CD8-positive, alpha-beta memory T cell (primary cell): ENCODE data around the gene UBE3B. TPM values are rescaled to one million over a fixed set of nuclear protein-coding genes. Genes with fewer than 3 reads are reported as not detected.
"Not testable (repeated sequence)": the region's sequence is repeated elsewhere in the genome, so short reads cannot be mapped to it uniquely, and the experiment has no call there.

ENCODE experiments used
- CTCF ChIA-PET: fragments of 350-600 bp; sonication (Branson Sonifier 250); formaldehyde crosslinking; loops from one replicate; lab custom pipeline; 2021; ENCODE audit warnings: antibody characterized with exemption; lab: Charles Lee
- POLR2A ChIA-PET: fragments of 350-600 bp; sonication (Branson Sonifier 250); formaldehyde crosslinking; loops from one replicate; lab custom pipeline; 2021; ENCODE audit warnings: antibody characterized with exemption; lab: Charles Lee
- DNase-seq, 5 donors: peaks; one replicate each; pipeline versions ENCODE4 v3.0.0 to v3.0.0-alpha.2; 2020 to 2022; ENCODE audit warnings: mixed read lengths in 1 of 5
- H3K27ac ChIP-seq: one replicate; pipeline ENCODE4 v1.7.0; 2013; ENCODE audit warnings: low read depth, mild to moderate bottlenecking, low read length, moderate library complexity
- H3K27me3 ChIP-seq: 2 replicates; pipeline ENCODE4 v1.7.0; 2013; ENCODE audit warnings: low read length, mild to moderate bottlenecking; ENCODE audit not compliant: insufficient read depth, poor library complexity, severe bottlenecking
- H3K36me3 ChIP-seq: 2 replicates; pipeline ENCODE4 v1.7.0; 2013; ENCODE audit warnings: mild to moderate bottlenecking, low read length, moderate library complexity; ENCODE audit not compliant: insufficient read depth
- H3K4me1 ChIP-seq: 2 replicates; pipeline ENCODE4 v1.7.0; 2013; ENCODE audit warnings: mild to moderate bottlenecking, low read length, moderate library complexity; ENCODE audit not compliant: insufficient read depth
- H3K4me3 ChIP-seq: 2 replicates; pipeline ENCODE4 v1.7.0; 2013; ENCODE audit warnings: mild to moderate bottlenecking, low read length
- H3K9me3 ChIP-seq: 2 replicates; pipeline ENCODE4 v1.7.0; 2013; ENCODE audit warnings: mild to moderate bottlenecking, low read length
- H3K27ac Mint-ChIP-seq, 8 donors: one replicate each; pipeline ENCODE4 v1.8.0; 2020 to 2021; ENCODE audit warnings: mixed read lengths in 8 of 8, mild to moderate bottlenecking in 6 of 8, inconsistent platforms in 3 of 8, moderate library complexity in 3 of 8
- H3K27me3 Mint-ChIP-seq, 2 donors: one replicate each; pipeline ENCODE4 v1.8.0; 2020 to 2021; ENCODE audit warnings: mixed read lengths in 2 of 2, mild to moderate bottlenecking in 1 of 2, moderate library complexity in 1 of 2
- H3K36me3 Mint-ChIP-seq, 3 donors: one replicate each; pipeline ENCODE4 v1.8.0; 2020 to 2021; ENCODE audit warnings: mixed read lengths in 3 of 3, inconsistent platforms in 1 of 3, mild to moderate bottlenecking in 1 of 3
- H3K4me1 Mint-ChIP-seq, 3 donors: one replicate each; pipeline ENCODE4 v1.8.0; 2020 to 2021; ENCODE audit warnings: mixed read lengths in 3 of 3, inconsistent platforms in 1 of 3, mild to moderate bottlenecking in 1 of 3
- H3K4me3 Mint-ChIP-seq, 7 donors: one replicate each; pipeline ENCODE4 v1.8.0; 2020 to 2021; ENCODE audit warnings: mixed read lengths in 7 of 7, mild to moderate bottlenecking in 6 of 7, moderate library complexity in 4 of 7, inconsistent platforms in 2 of 7
- H3K9me3 Mint-ChIP-seq, 5 donors: one replicate each; pipeline ENCODE4 v1.8.0; 2020 to 2022; ENCODE audit warnings: mixed read lengths in 5 of 5, mild to moderate bottlenecking in 3 of 5, moderate library complexity in 2 of 5, inconsistent platforms in 1 of 5
- polyA plus RNA-seq: library from polyadenylated mRNA; unstranded; fragments of 300-500 nt; fragmentation: Illumina TruSeq; gene quantifications from one replicate; pipeline ENCODE4 v1.2.3, GENCODE V29; 2021
- total RNA-seq, 2 experiments: library from RNA; stranded (reverse); gene quantifications; one replicate each; pipeline ENCODE4 v1.2.3, GENCODE V29; 2021

The UBE3B gene
- total and polyA plus RNA-seq, 3 experiments from 2014 or later, result 20.8 to 40.2 (median 38.3) TPM

GRCh38 chr12:109469517-109469916 is 7.9 kb upstream of the UBE3B start:
- Mint-ChIP-seq H3K4me1 (peaks cover 30 to 60% (median 40%) of the 10 kb centered on the region in 3 donors), H3K36me3 (peaks cover 0 to 59% (median 7%) of the 10 kb centered on the region in 3 donors), H3K27ac (peak overlapping the region in 1 of 8 donors; percentile 60), H3K9me3 (no peaks in the 10 kb centered on the region), H3K4me3 (no peak overlapping the region), H3K27me3 (no peaks in the 10 kb centered on the region)
- Histone ChIP-seq H3K36me3 (peaks cover 18% of the 10 kb centered on the region), H3K9me3 (no peaks in the 10 kb centered on the region), H3K4me1 (no peaks in the 10 kb centered on the region), H3K4me3 (no peak overlapping the region), H3K27me3 (no peaks in the 10 kb centered on the region), H3K27ac (no peak overlapping the region)
- DNase-seq, result no peak
- POLR2A ChIA-PET, result no interaction called here
- CTCF ChIA-PET, result no interaction called here

GRCh38 chr12:109473006-109473405 is 4.4 kb upstream of the UBE3B start:
- POLR2A ChIA-PET, result no interaction called here
- H3K27me3 Mint-ChIP-seq, result no peaks in the 10 kb centered on the region
- CTCF ChIA-PET, result no interaction called here

GRCh38 chr12:109473526-109474270 is 3.7 kb upstream of the UBE3B start:
- POLR2A ChIA-PET, H3K4me3 ChIP-seq, H3K9me3 Mint-ChIP-seq, H3K27me3 ChIP-seq, DNase-seq, CTCF ChIA-PET, H3K27ac ChIP-seq, H3K27ac Mint-ChIP-seq, H3K27me3 Mint-ChIP-seq, H3K9me3 ChIP-seq, H3K36me3 ChIP-seq: not testable (repeated sequence)
- peaks cover 47 to 74% (median 54%) of the 10 kb centered on the region in 3 donors for H3K4me1 Mint-ChIP-seq
- H3K4me1 ChIP-seq, result peaks cover 22% of the 10 kb centered on the region
- peak overlapping the region in 1 of 7 donors; percentile 93 for H3K4me3 Mint-ChIP-seq
- H3K36me3 Mint-ChIP-seq, result peaks cover 0 to 31% (median 2%) of the 10 kb centered on the region in 3 donors

More at GRCh38 chr12:109473006-109473405, 4.4 kb upstream of the UBE3B start:
- no peaks in the 10 kb centered on the region for H3K9me3 Mint-ChIP-seq
- H3K4me1 Mint-ChIP-seq, result peaks cover 44 to 69% (median 51%) of the 10 kb centered on the region in 3 donors
- H3K9me3 ChIP-seq, result no peaks in the 10 kb centered on the region
- peak overlapping the region in 1 of 8 donors; percentile 11 for H3K27ac Mint-ChIP-seq
- no peaks in the 10 kb centered on the region for H3K27me3 ChIP-seq
- no peak overlapping the region for H3K4me3 Mint-ChIP-seq
- no peak overlapping the region for H3K4me3 ChIP-seq
- peaks cover 10% of the 10 kb centered on the region for H3K36me3 ChIP-seq
- H3K27ac ChIP-seq, result no peak overlapping the region
- H3K4me1 ChIP-seq, result peaks cover 15% of the 10 kb centered on the region
- DNase-seq, result no peak
- H3K36me3 Mint-ChIP-seq, result peaks cover 0 to 37% (median 4%) of the 10 kb centered on the region in 3 donors

- Mint-ChIP-seq H3K36me3 (peaks cover 0 to 21% (median 0%) of the 10 kb centered on the region in 3 donors), H3K27ac (peak overlapping the region in 3 of 8 donors; percentile 60 to 95 (median 74)), H3K27me3 (no peaks in the 10 kb centered on the region), H3K9me3 (no peaks in the 10 kb centered on the region), H3K4me1 (peaks cover 52 to 78% (median 62%) of the 10 kb centered on the region in 3 donors), H3K4me3 (peak overlapping the region in 4 of 7 donors; percentile 28 to 99 (median 82))
- Histone ChIP-seq H3K27ac (no peak overlapping the region), H3K27me3 (no peaks in the 10 kb centered on the region), H3K4me1 (peaks cover 30% of the 10 kb centered on the region), H3K4me3 (no peak overlapping the region), H3K36me3 (peaks cover 4% of the 10 kb centered on the region), H3K9me3 (no peaks in the 10 kb centered on the region)
- CTCF ChIA-PET, result interaction anchor here (1.3 kb wide), 1 partner anchor 12 kb away, joined by 3 read pairs; no protein-coding TSS in a partner anchor
- no peak for DNase-seq
- POLR2A ChIA-PET, result no interaction called here
These were observed 2.3 kb upstream of the UBE3B start for GRCh38 chr12:109475121-109475520.

GRCh38 chr12:109475993-109476806 is 1.2 kb upstream of the UBE3B start:
- Histone ChIP-seq H3K36me3 (peaks cover 4% of the 10 kb centered on the region), H3K4me1 (peaks cover 30% of the 10 kb centered on the region), H3K27ac (peak overlapping the region; percentile 92), H3K4me3 (peak overlapping the region; percentile 98), H3K27me3 (no peaks in the 10 kb centered on the region), H3K9me3 (no peaks in the 10 kb centered on the region)
- H3K4me1 Mint-ChIP-seq, result peaks cover 46 to 73% (median 51%) of the 10 kb centered on the region in 3 donors
- ChIA-PET POLR2A (interaction anchor here (1.8 kb wide), 1 partner anchor 238 kb away, joined by 5 read pairs; the partner anchor contains the start of gene FAM222A), CTCF (interaction anchor here (1.3 kb wide), 1 partner anchor 13 kb away, joined by 3 read pairs; no protein-coding TSS in a partner anchor)
- peaks cover 0 to 11% (median 0%) of the 10 kb centered on the region in 3 donors for H3K36me3 Mint-ChIP-seq
- DNase-seq, result no peak
- no peaks in the 10 kb centered on the region for H3K27me3 Mint-ChIP-seq
- peak overlapping the region; percentile 95 to 99 (median 98) for H3K27ac Mint-ChIP-seq
- peak overlapping the region; percentile 93 to 99 (median 97) for H3K4me3 Mint-ChIP-seq
- no peaks in the 10 kb centered on the region for H3K9me3 Mint-ChIP-seq

GRCh38 chr12:109476807-109477184 is 638 bp upstream of the UBE3B start:
- H3K4me3 ChIP-seq, result peak overlapping the region; percentile 98
- no peak for DNase-seq
- peaks cover 30% of the 10 kb centered on the region for H3K4me1 ChIP-seq
- H3K36me3 Mint-ChIP-seq, result peaks cover 0 to 13% (median 0%) of the 10 kb centered on the region in 3 donors
- CTCF ChIA-PET, result interaction anchor here (1.6 kb wide), 1 partner anchor 44 kb away, joined by 5 read pairs; no protein-coding TSS in a partner anchor
- no peaks in the 10 kb centered on the region for H3K9me3 ChIP-seq
- no peaks in the 10 kb centered on the region for H3K27me3 Mint-ChIP-seq
- H3K36me3 ChIP-seq, result peaks cover 4% of the 10 kb centered on the region
- H3K27me3 ChIP-seq, result no peaks in the 10 kb centered on the region
- H3K9me3 Mint-ChIP-seq, result no peaks in the 10 kb centered on the region
- H3K4me1 Mint-ChIP-seq, result peaks cover 46 to 70% (median 51%) of the 10 kb centered on the region in 3 donors
- peak overlapping the region; percentile 93 to 99 (median 97) for H3K4me3 Mint-ChIP-seq
- H3K27ac Mint-ChIP-seq, result peak overlapping the region; percentile 95 to 99 (median 98)
- H3K27ac ChIP-seq, result peak overlapping the region; percentile 92
- POLR2A ChIA-PET, result interaction anchor here (1.8 kb wide), 1 partner anchor 237 kb away, joined by 5 read pairs; the partner anchor contains the start of gene FAM222A

- POLR2A ChIA-PET, result interaction anchor here (1.8 kb wide), 1 partner anchor 236 kb away, joined by 5 read pairs; the partner anchor contains the start of gene FAM222A
- H3K9me3 ChIP-seq, result no peaks in the 10 kb centered on the region
- peak overlapping the region; percentile 92 for H3K27ac ChIP-seq
- H3K4me1 ChIP-seq, result peaks cover 30% of the 10 kb centered on the region
- peaks cover 0 to 19% (median 0%) of the 10 kb centered on the region in 3 donors for H3K36me3 Mint-ChIP-seq
- no peak for DNase-seq
- no peaks in the 10 kb centered on the region for H3K27me3 Mint-ChIP-seq
- H3K9me3 Mint-ChIP-seq, result no peaks in the 10 kb centered on the region
- peaks cover 4% of the 10 kb centered on the region for H3K36me3 ChIP-seq
- H3K27me3 ChIP-seq, result no peaks in the 10 kb centered on the region
- peak overlapping the region; percentile 95 to 99 (median 98) for H3K27ac Mint-ChIP-seq
- CTCF ChIA-PET, result interaction anchor here (1.4 to 1.6 kb wide), 2 partner anchors 45 to 237 kb away, joined by 3 to 5 read pairs; no protein-coding TSS in a partner anchor
- peak overlapping the region; percentile 93 to 99 (median 97) for H3K4me3 Mint-ChIP-seq
- H3K4me3 ChIP-seq, result peak overlapping the region; percentile 98
- H3K4me1 Mint-ChIP-seq, result peaks cover 44 to 66% (median 51%) of the 10 kb centered on the region in 3 donors
These were observed 505 bp downstream of the UBE3B start for GRCh38 chr12:109477963-109478315.
